ENCODE data around the gene LEKR1.

LEKR1 gene

GRCh38 chr3:157083824-157084223 lies 257.7 kb downstream of the LEKR1 start:
- intact Hi-C loops (cut with DNase I): loop anchor here (10.0 kb wide), 1 partner anchor 259 kb away; the partner anchor contains the start of gene LEKR1
- DNase-seq: no peak

DNA sequence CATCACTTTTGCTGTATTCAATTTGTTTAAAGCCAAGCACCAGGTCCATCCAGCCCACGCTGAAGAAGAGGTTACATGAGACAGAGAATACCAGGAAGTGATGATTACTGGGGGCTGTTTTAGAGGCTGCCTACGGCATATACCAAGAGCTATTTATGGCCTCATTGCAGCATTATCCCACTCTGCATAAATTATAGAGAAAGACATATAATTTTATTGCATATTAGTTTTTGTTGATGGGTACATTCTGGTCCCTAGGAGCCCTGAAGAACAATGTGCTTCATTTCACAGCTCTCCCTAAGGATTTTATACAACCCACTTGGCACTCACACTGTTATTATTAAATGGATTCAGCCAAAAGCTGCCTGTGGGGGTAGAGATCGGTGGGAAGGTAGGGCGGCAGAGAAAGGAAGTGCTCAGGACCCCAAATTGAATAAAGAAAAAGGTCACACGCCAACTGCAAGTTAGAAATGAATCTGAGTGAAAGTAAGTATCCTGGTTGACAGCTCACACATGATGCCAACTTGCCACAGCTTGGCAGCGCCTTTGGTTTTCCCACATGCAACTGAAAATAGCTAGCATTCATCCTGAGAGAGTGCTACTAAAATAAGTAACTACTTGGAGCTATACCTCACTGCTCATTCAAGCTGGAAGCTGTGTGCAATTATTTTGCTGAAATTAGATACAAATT lies 260.1 kb downstream of the LEKR1 start:
- intact Hi-C loops (cut with DNase I): loop anchor here (5.0 to 10.0 kb wide), 2 partner anchors 261 to 549 kb away; partner anchors contain the start of gene LEKR1
- DNase-seq: peak in 30 of 42 donors; percentile 24 to 84 (median 61)

DNA sequence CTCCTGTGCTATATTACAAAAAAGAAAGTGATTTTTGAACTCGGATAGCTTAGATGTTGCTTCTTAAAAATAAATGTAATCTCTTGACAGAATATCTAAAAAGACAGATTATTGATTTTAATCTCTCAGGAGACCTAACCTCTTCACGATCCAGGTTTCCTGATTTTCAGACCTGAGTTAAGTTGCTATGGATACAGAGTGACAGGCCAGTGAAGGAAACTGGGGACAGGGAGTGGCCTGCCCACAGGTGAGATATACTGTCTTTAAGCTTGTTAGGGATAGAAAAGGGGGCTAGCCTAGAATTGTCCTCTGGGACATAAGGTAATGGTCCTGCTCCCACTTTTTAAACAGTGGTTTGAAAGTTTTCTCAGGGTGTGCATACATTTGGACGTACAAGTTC lies 260.6 kb downstream of the LEKR1 start:
- DNase-seq: no peak
- intact Hi-C loops (cut with DNase I): loop anchor here (5.0 to 10.0 kb wide), 2 partner anchors 262 to 549 kb away; partner anchors contain the start of gene LEKR1

DNA sequence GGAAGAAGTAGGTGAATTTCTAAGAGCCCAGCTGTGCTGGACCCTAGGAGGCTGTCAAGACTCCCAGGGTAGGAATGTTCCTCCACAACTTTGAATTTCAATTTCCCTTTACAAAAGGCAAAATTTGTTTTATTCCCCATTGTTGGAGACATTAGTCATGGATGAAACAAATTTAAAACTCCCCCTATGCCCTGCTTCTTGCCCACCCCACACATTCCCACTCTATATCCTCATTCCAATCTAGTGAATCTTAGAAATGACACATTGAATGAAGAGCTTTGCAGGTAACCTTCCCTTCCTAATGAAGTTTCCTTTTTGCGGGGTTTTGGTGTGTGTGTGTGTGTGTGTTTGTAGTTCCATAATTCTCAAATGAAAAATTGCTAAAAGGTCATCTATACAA lies 261.2 kb downstream of the LEKR1 start:
- DNase-seq: no peak
- intact Hi-C loops (cut with DNase I): loop anchor here (5.0 to 10.0 kb wide), 2 partner anchors 263 to 550 kb away; partner anchors contain the start of gene LEKR1

GRCh38 chr3:157087780-157088600 lies 261.8 kb downstream of the LEKR1 start:
- intact Hi-C loops (cut with DNase I): loop anchor here (2.0 to 10.0 kb wide), 4 partner anchors 41 to 551 kb away; partner anchors contain the start of genes LEKR1 and TIPARP
- peak in 11 of 42 donors; percentile 29 to 63 (median 40) for DNase-seq

DNA sequence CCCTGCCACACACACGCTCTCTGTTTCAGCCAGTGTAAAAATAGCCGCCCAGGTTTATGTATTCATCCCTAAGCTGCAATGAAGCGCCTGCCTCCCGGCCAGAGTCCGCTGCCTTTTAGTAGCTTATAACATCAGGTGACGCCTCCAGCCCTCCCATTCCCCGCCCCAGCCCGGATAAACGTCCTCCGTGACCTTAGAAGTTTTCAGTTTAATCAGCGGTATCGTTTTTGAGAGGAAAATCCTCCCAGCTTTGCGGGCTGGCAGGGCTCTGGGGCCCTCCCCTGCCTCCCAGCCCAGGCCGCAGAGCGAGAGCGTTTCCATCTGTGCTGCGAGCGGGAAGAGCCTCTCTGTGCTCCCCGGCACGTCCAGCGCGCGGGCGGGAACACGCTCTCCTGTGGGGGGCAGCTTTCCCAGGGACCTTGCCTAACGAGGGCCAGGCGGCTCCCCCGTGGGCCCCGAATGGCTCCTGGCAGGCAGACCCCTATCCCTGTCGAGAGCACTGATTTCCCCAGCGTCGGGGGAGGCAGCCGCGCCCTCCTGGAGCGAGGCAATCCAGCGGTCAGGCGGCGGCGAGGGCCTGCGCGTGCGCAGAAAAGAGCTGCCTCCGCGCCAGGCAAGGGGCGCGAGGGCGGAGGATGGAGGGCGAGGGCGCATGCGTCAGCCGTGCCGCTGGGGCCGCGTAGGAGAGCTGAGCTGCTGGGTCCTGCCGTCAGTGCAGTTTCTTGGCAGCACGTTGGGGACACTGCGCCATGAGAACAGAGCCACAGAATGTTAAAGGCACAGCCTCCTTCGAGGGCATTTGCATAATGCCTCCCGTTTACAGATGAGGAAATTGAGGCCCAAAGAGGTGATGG lies 262.7 kb downstream of the LEKR1 start:
- intact Hi-C loops (cut with DNase I): loop anchor here (2.0 to 10.0 kb wide), 4 partner anchors 40 to 552 kb away; partner anchors contain the start of genes LEKR1 and TIPARP

DNA sequence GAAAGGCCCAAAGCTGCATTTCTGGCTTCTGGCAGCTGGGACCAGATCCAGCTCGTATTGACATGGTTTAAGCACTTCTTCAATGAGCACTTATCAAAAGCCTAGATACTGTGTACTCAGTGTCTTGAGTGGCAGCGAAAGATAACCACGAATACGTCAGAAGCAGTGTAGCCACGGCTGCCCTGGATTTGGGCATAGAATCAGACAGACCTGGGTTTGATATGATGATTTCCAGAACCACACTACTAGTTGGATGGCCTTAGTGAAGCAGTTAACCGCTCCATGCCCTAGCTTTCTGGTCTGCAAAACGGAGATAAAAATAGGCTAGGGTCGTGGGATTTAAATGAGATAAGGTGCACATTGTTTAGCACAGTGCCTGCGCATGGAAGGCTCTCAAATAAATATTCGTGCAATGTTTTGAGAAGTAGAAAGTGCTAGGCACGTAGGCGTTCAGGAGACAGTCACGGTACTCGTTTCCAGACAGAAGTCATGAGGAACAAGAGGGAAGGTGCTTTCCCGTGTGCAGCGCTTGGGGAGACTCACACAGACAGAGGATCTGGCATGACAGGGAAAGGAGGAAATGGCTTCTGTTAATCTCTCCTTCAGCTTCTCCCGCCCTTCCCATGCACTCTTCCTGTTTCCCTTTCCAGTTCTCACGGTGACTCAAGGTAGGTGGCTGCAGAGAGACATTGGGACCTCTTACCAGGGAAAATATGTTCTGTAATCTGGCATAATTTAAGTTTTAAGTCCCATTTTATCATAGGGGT lies 263.5 kb downstream of the LEKR1 start:
- DNase-seq: peak in 25 of 42 donors; percentile 14 to 71 (median 42)
- intact Hi-C loops (cut with DNase I): loop anchor here (2.0 to 10.0 kb wide), 4 partner anchors 39 to 552 kb away; partner anchors contain the start of genes LEKR1 and TIPARP

More for the DNA sequence above, 262.7 kb downstream of the LEKR1 start:
- DNase-seq: peak; percentile 90 to 98 (median 96)

- intact Hi-C loops (cut with DNase I): no loop called here
Observed at GRCh38 chr3:157091083-157091833, 265.1 kb downstream of the LEKR1 start.

GRCh38 chr3:157092230-157092629 lies 266.1 kb downstream of the LEKR1 start:
- intact Hi-C loops (cut with DNase I): no loop called here
- no peak for DNase-seq

More at GRCh38 chr3:157091083-157091833, 265.1 kb downstream of the LEKR1 start:
- DNase-seq: no peak

DNA sequence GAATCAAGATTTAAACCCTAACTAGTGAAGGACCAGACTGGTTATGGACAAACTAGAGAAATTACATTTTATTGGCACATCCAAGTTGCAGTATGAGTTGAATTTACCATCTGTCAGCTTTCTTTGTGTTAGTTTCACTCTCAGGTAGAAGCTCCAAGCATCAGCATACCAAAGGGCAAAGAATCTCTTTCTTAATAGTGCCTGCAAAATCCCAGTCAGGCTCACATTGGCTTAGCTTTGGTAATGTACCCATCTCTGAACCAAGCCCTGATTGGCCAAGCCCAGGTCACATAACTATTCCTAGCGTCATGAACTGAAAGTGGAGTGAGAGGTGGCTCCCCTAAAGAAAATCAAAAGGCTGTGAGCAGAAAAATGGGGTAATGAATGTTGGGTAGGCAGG lies 266.9 kb downstream of the LEKR1 start:
- intact Hi-C loops (cut with DNase I): no loop called here

DNA sequence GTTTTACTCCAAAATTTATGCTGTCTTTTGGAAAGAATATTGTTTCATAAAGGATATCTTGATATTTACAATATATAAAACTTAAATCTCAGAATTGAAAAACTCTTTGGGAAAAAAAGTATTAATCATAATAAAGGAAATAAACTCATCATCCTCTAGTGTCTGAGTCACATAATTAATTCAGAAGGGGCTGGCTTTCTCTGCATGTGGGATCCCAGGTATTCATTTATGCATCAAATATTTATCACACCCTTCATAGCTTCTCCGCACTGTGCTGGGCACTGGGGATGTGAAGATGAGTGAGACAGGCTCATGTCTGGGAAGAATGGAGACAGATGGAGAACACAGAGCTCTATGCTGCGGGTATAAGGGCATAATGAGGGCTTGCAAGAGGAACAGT lies 268.1 kb downstream of the LEKR1 start:
- DNase-seq: no peak
- intact Hi-C loops (cut with DNase I): no loop called here

More for the DNA sequence above, 266.9 kb downstream of the LEKR1 start:
- DNase-seq: no peak

DNA sequence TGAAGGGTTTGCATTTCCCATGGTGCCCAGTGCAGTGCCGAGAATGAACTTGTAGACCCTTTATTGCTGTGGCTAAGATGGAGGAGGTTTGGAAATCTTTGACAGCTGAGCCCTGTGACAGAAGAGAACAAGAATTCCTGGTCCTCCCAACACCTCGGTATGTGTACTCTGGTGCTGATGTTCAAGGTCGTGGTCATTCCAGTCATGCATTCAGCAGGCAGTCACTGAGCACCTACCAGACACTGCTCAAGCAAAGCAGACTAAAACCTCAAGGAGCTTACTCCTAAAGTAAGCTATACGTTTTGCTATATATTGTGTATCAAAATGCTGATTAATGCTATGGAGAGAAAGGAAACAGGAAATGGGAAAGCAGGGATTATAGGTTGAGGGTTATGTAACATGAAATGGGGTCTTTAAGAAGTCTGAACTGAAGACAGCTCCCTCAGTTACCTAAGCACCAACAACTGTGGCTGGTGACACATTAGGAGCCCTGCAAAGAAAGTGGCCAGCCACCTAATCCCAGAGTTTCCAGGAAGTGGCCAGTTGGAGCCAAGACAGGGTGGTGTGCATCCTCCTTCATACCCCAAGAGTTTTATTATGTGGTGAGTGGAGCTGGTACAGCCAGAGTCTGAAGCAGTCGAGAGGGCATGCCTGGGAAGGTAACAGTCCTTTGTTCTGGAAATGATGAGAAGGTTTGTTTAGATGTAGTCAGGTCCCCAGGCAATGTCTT lies 268.8 kb downstream of the LEKR1 start:
- DNase-seq: no peak
- intact Hi-C loops (cut with DNase I): no loop called here
